HCT116 (cell line): ENCODE data around the gene HBA1. TPM values are rescaled to one million over a fixed set of nuclear protein-coding genes. Genes with fewer than 3 reads are reported as not detected.

Experiments
- ATAC-seq: fragments of 200-7000 bp; cut with Tn5 transposase; 2 replicates; pipeline ENCODE4 v1.9.1; 2020; ENCODE audit warnings: mild to moderate bottlenecking, moderate library complexity
- BruUV-seq: library from RNA; stranded (reverse); fragments of 400-500 nt; replicated peaks from 2 replicates; lab custom pipeline; 2021; lab: Mats Ljungman, UMichigan
- CTCF ChIA-PET: fragments of 300-600 bp; sonication (Branson Sonifier 250); formaldehyde crosslinking; loops from one replicate; lab custom pipeline; 2021; ENCODE audit warnings: antibody characterized with exemption; lab: Charles Lee
- POLR2A ChIA-PET: fragments of 300-600, 350-600 bp; sonication (Branson Sonifier 250); formaldehyde crosslinking; loops from one replicate; lab custom pipeline; 2021; ENCODE audit warnings: antibody characterized with exemption; lab: Charles Lee
- RAD21 ChIA-PET, 2 experiments: fragments of 300-600 bp; sonication (Branson Sonifier 250); formaldehyde crosslinking; loops; one replicate each; lab custom pipeline; 2023; ENCODE audit warnings: low total read pairs in 2 of 2; ENCODE audit not compliant: uncharacterized antibody in 2 of 2, unreplicated experiment in 2 of 2, low non-redundant PET in 1 of 2; lab: Charles Lee
- DNase-seq: peaks from one replicate; pipeline ENCODE4 v3.0.0-alpha.2; 2010; ENCODE audit warnings: low read depth, low spot score
- H2AFZ ChIP-seq: fragments of 200-600 bp; shearing (Covaris generic), sonication (generic); 2 replicates; pipeline ENCODE4 v1.6.1; 2017; ENCODE audit warnings: low read depth, mixed run types, mixed read lengths, antibody characterized with exemption, low read length; ENCODE audit not compliant: poor library complexity, severe bottlenecking
- H3K27ac ChIP-seq: 2 replicates; pipeline ENCODE4 v1.5.1; 2012; ENCODE audit warnings: low read depth, low read length
- H3K27me3 ChIP-seq: fragments of 200-600 bp; sonication (generic); 2 replicates; pipeline ENCODE4 v1.6.1; 2016; ENCODE audit warnings: mixed run types, low read length, mixed read lengths; ENCODE audit not compliant: insufficient read depth
- H3K36me3 ChIP-seq, 2 experiments: fragments of 200-500 bp in 1 of 2; fragments of 200-600 bp in 1 of 2; sonication (Bioruptor generic) in 1 of 2; sonication (generic) in 1 of 2; 2 replicates each; pipeline versions ENCODE4 v1.5.1 to v1.6.1; 2014 to 2016; ENCODE audit warnings: low read length in 2 of 2, inconsistent platforms in 1 of 2, mixed read lengths in 1 of 2, mixed run types in 1 of 2; ENCODE audit not compliant: insufficient read depth in 2 of 2, control insufficient read depth in 1 of 2
- H3K4me1 ChIP-seq, 2 experiments: fragments of 200-600 bp in 1 of 2; sonication (generic) in 1 of 2; 2 replicates each; pipeline versions ENCODE4 v1.5.1 to v1.6.1; 2012 to 2017; ENCODE audit warnings: low read length in 2 of 2, inconsistent platforms in 1 of 2, mild to moderate bottlenecking in 1 of 2, mixed read lengths in 1 of 2, mixed run types in 1 of 2, moderate library complexity in 1 of 2; ENCODE audit not compliant: insufficient read depth in 2 of 2, control insufficient read depth in 1 of 2
- H3K4me2 ChIP-seq: fragments of 200-600 bp; sonication (generic); 2 replicates; pipeline ENCODE4 v1.6.1; 2017; ENCODE audit warnings: mixed run types, low read length, mixed read lengths
- H3K4me3 ChIP-seq, 2 experiments: fragments of 200-600 bp in 1 of 2; sonication (generic) in 1 of 2; replicated peaks in 1 of 2; 2 replicates each; pipeline ENCODE4 v1.5.1; 2011 to 2016; ENCODE audit warnings: low read length in 2 of 2, control low read depth in 1 of 2, low read depth in 1 of 2, mild to moderate bottlenecking in 1 of 2, mixed read lengths in 1 of 2, mixed run types in 1 of 2
- H3K79me2 ChIP-seq: fragments of 200-600 bp; sonication (generic); 2 replicates; pipeline ENCODE4 v1.6.1; 2017; ENCODE audit warnings: mild to moderate bottlenecking, mixed run types, low read length, moderate library complexity, mixed read lengths; ENCODE audit not compliant: insufficient read depth
- H3K9ac ChIP-seq: fragments of 200-600 bp; sonication (generic); 2 replicates; pipeline ENCODE4 v1.6.1; 2016; ENCODE audit warnings: low read length, mixed read lengths
- H3K9me2 ChIP-seq: fragments of 200-600 bp; sonication (generic), shearing (Covaris generic); 2 replicates; pipeline ENCODE4 v1.6.1; 2017; ENCODE audit warnings: mixed run types, mild to moderate bottlenecking, moderate library complexity; ENCODE audit not compliant: insufficient read depth
- H3K9me3 ChIP-seq, 2 experiments: fragments of 200-500 bp in 1 of 2; fragments of 200-600 bp in 1 of 2; sonication (Bioruptor generic) in 1 of 2; sonication (generic) in 1 of 2; 2 replicates each; pipeline ENCODE4 v1.6.1; 2014 to 2017; ENCODE audit warnings: low read length in 2 of 2, mixed read lengths in 2 of 2, inconsistent platforms in 1 of 2, low read depth in 1 of 2, mild to moderate bottlenecking in 1 of 2, mixed run types in 1 of 2, moderate library complexity in 1 of 2; ENCODE audit not compliant: control insufficient read depth in 1 of 2, insufficient read depth in 1 of 2
- H4K20me1 ChIP-seq: fragments of 200-600 bp; sonication (generic), shearing (Covaris generic); 2 replicates; pipeline ENCODE4 v1.6.1; 2017; ENCODE audit warnings: mixed run types, mild to moderate bottlenecking, moderate library complexity; ENCODE audit not compliant: insufficient read depth
- CBX3 ChIP-seq: IDR thresholded peaks from 2 replicates; pipeline ENCODE4 v1.6.1; 2012; ENCODE audit warnings: low read depth
- CEBPB ChIP-seq: IDR thresholded peaks from 2 replicates; pipeline ENCODE4 v1.6.1; 2012; ENCODE audit warnings: low read depth
- EGR1 ChIP-seq: IDR thresholded peaks from 2 replicates; pipeline ENCODE4 v1.6.1; 2012; ENCODE audit warnings: low read depth
- ELF1 ChIP-seq: IDR thresholded peaks from 2 replicates; pipeline ENCODE4 v1.6.1; 2012; ENCODE audit warnings: low read depth, borderline replicate concordance
- EZH2phosphoT487 ChIP-seq: fragments of 200-600 bp; IDR thresholded peaks from 2 replicates; pipeline ENCODE4 v1.6.1; 2018; ENCODE audit warnings: antibody characterized with exemption, borderline replicate concordance
- FOSL1 ChIP-seq: IDR thresholded peaks from 2 replicates; pipeline ENCODE4 v1.6.1; 2012; ENCODE audit warnings: low read depth
- JUND ChIP-seq: IDR thresholded peaks from 2 replicates; pipeline ENCODE4 v1.6.1; 2012
- POLR2A ChIP-seq: IDR thresholded peaks from 2 replicates; pipeline ENCODE4 v1.7.0; 2011; ENCODE audit warnings: borderline replicate concordance; ENCODE audit not compliant: insufficient read depth, insufficient read length; ENCODE audit errors: extremely low read depth
- POLR2AphosphoS5 ChIP-seq: IDR thresholded peaks from 2 replicates; pipeline ENCODE4 v1.6.1; 2011; ENCODE audit warnings: mild to moderate bottlenecking, low read depth, low read length, moderate library complexity
- RAD21 ChIP-seq: IDR thresholded peaks from 2 replicates; pipeline ENCODE4 v1.6.1; 2012; ENCODE audit warnings: low read depth, mild to moderate bottlenecking
- SP1 ChIP-seq: IDR thresholded peaks from 2 replicates; pipeline ENCODE4 v1.6.1; 2012; ENCODE audit warnings: low read depth
- SRF ChIP-seq: IDR thresholded peaks from 2 replicates; pipeline ENCODE4 v1.6.1; 2012; ENCODE audit warnings: low read depth
- TCF7L2 ChIP-seq: IDR thresholded peaks from 2 replicates; pipeline ENCODE4 v1.7.0; 2011; ENCODE audit warnings: borderline replicate concordance, inconsistent platforms; ENCODE audit not compliant: insufficient read depth, insufficient read length; ENCODE audit errors: extremely low read depth
- YY1 ChIP-seq: IDR thresholded peaks from 2 replicates; pipeline ENCODE4 v1.6.1; 2011; ENCODE audit warnings: low read length, low read depth, moderate library complexity, mild to moderate bottlenecking; ENCODE audit not compliant: insufficient replicate concordance; ENCODE audit errors: extremely low read depth
- intact Hi-C: fragments of 100-400 bp; cut with micrococcal nuclease; formaldehyde crosslinking; loops from 2 replicates; pipeline ENCODE4 v1.10.0; 2022
- total RNA-seq: library from RNA; stranded (reverse); gene quantifications from one replicate; pipeline ENCODE4 v1.2.1, GENCODE V29; 2021; ENCODE audit not compliant: unreplicated experiment
- TF ChIP-seq, protein P1 (sequence below): IDR thresholded peaks from 2 replicates; pipeline ENCODE4 v1.6.1; 2012
- TF ChIP-seq, protein P2 (sequence below): IDR thresholded peaks from 2 replicates; pipeline ENCODE4 v1.6.1; 2012; ENCODE audit warnings: low read depth
- TF ChIP-seq, protein P3 (sequence below), 3 experiments: fragments of 200-600 bp in 1 of 3; sonication (generic) in 1 of 3; IDR thresholded peaks in 2 of 3; conservative IDR thresholded peaks in 1 of 3; 2 replicates each; pipeline ENCODE4 v1.5.1; 2012 to 2017; ENCODE audit warnings: low read depth in 2 of 3, low read length in 2 of 3, antibody characterized with exemption in 1 of 3, borderline replicate concordance in 1 of 3, control low read depth in 1 of 3, mild to moderate bottlenecking in 1 of 3, mixed read lengths in 1 of 3, mixed run types in 1 of 3, moderate library complexity in 1 of 3; ENCODE audit not compliant: insufficient read depth in 1 of 3
- TF ChIP-seq, protein P4 (sequence below): IDR thresholded peaks from 2 replicates; pipeline ENCODE4 v1.6.1; 2012

HBA1 gene
- total RNA-seq, 1 experiment from 2014 or later: 4.9 TPM

DNA sequence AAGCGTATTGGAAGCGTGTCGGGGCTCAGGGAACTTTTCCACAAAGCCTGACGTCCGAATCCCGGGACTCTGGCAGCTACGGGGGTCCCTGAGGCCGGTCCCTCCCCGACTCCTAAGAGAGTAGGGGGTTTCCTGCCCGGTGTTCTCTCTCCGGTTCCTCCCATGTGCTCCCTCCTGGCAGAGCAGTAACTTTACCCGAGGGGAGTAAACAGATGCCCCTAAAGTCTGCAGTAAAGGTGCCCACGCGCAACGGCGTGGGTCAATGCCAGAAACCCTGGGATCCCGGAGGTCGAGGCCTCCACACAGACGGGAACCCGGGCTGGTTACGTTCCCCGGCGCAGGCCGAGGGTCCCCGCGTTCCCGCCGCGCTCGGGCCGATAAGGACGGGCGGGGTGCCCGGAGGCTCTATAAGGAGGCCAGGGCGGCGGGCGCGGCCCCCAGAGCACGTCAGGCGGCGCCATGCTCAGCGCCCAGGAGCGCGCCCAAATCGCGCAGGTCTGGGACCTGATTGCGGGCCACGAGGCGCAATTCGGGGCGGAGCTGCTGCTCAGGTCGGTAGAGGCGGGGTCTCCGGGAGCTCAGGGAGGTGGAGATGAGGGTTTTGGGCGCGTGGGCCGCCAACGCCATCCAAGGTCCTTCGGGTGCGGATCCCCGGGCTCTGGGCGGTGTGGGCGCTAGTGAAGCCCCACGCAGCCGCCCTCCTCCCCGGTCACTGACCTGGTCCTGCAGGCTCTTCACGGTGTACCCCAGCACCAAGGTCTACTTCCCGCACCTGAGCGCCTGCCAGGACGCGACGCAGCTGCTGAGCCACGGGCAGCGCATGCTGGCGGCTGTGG is 10.7 kb upstream of the HBA1 start, which contains the start of gene HBM:
Gene HBM (plus strand): TSS at position 440 of the 836 bp plus-strand sequence. CDS start 20 bp downstream, at position 460.
- Histone ChIP-seq H3K27ac (no peak within 1 kb of the TSS), H4K20me1 (no peaks in the 10 kb centered on the region), H3K79me2 (no peaks in the 10 kb centered on the region), H3K36me3 (no peaks in the 10 kb centered on the region), H2AFZ (no peak within 1 kb of the TSS), H3K9me3 (no peaks in the 10 kb centered on the region), H3K9ac (no peak within 1 kb of the TSS), H3K4me3 (no peak within 1 kb of the TSS), H3K9me2 (no peaks in the 10 kb centered on the region), H3K27me3 (no peaks in the 10 kb centered on the region), H3K4me1 (peaks cover 0 to 14% of the 10 kb centered on the region in 2 experiments; a peak in 2 of 4 replicates), H3K4me2 (no peak within 1 kb of the TSS)
- ATAC-seq: no peak
- BruUV-seq: no TSS peak
- DNase-seq: no peak
- ChIA-PET POLR2A (no interaction called here), CTCF (no interaction called here), RAD21 (no interaction called here)
- intact Hi-C loops: no loop called here
- TF ChIP-seq JUND (no peak), SRF (no peak), CBX3 (no peak), TCF7L2 (no peak), RAD21 (no peak), EZH2phosphoT487 (no peak), EGR1 (no peak), POLR2A (no peak), FOSL1 (no peak), SP1 (no peak), ELF1 (no peak), CEBPB (no peak), YY1 (no peak), POLR2AphosphoS5 (no peak)
- TF ChIP-seq, protein P1, sequence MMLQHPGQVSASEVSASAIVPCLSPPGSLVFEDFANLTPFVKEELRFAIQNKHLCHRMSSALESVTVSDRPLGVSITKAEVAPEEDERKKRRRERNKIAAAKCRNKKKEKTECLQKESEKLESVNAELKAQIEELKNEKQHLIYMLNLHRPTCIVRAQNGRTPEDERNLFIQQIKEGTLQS: no peak
- TF ChIP-seq, protein P2, sequence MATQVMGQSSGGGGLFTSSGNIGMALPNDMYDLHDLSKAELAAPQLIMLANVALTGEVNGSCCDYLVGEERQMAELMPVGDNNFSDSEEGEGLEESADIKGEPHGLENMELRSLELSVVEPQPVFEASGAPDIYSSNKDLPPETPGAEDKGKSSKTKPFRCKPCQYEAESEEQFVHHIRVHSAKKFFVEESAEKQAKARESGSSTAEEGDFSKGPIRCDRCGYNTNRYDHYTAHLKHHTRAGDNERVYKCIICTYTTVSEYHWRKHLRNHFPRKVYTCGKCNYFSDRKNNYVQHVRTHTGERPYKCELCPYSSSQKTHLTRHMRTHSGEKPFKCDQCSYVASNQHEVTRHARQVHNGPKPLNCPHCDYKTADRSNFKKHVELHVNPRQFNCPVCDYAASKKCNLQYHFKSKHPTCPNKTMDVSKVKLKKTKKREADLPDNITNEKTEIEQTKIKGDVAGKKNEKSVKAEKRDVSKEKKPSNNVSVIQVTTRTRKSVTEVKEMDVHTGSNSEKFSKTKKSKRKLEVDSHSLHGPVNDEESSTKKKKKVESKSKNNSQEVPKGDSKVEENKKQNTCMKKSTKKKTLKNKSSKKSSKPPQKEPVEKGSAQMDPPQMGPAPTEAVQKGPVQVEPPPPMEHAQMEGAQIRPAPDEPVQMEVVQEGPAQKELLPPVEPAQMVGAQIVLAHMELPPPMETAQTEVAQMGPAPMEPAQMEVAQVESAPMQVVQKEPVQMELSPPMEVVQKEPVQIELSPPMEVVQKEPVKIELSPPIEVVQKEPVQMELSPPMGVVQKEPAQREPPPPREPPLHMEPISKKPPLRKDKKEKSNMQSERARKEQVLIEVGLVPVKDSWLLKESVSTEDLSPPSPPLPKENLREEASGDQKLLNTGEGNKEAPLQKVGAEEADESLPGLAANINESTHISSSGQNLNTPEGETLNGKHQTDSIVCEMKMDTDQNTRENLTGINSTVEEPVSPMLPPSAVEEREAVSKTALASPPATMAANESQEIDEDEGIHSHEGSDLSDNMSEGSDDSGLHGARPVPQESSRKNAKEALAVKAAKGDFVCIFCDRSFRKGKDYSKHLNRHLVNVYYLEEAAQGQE: no peak
- TF ChIP-seq, protein P3, sequence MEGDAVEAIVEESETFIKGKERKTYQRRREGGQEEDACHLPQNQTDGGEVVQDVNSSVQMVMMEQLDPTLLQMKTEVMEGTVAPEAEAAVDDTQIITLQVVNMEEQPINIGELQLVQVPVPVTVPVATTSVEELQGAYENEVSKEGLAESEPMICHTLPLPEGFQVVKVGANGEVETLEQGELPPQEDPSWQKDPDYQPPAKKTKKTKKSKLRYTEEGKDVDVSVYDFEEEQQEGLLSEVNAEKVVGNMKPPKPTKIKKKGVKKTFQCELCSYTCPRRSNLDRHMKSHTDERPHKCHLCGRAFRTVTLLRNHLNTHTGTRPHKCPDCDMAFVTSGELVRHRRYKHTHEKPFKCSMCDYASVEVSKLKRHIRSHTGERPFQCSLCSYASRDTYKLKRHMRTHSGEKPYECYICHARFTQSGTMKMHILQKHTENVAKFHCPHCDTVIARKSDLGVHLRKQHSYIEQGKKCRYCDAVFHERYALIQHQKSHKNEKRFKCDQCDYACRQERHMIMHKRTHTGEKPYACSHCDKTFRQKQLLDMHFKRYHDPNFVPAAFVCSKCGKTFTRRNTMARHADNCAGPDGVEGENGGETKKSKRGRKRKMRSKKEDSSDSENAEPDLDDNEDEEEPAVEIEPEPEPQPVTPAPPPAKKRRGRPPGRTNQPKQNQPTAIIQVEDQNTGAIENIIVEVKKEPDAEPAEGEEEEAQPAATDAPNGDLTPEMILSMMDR (IDR thresholded peaks at IDR 0.05 in 2 of 3, conservative IDR thresholded peaks at IDR 0.05 in 1 of 3; ENCODE audit: borderline replicate concordance in 1 of 3, insufficient read depth in 1 of 3, low read depth in 2 of 3, low read length in 2 of 3): no peak
- TF ChIP-seq, protein P4, sequence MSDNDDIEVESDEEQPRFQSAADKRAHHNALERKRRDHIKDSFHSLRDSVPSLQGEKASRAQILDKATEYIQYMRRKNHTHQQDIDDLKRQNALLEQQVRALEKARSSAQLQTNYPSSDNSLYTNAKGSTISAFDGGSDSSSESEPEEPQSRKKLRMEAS: no peak
